Central memory CD4-positive, alpha-beta T cell (primary cell): ENCODE measurements around the gene MGRN1.
"Not testable (repeated sequence)": the region's sequence is repeated elsewhere in the genome, so short reads cannot be mapped to it uniquely, and the experiment has no call there.

Experiments used
- DNase-seq: peaks from one replicate; pipeline ENCODE4 v3.0.0; 2022

The MGRN1 gene

GRCh38 chr16:4701791-4702465 lies 77.3 kb downstream of the MGRN1 start:
- no peak for DNase-seq

DNA sequence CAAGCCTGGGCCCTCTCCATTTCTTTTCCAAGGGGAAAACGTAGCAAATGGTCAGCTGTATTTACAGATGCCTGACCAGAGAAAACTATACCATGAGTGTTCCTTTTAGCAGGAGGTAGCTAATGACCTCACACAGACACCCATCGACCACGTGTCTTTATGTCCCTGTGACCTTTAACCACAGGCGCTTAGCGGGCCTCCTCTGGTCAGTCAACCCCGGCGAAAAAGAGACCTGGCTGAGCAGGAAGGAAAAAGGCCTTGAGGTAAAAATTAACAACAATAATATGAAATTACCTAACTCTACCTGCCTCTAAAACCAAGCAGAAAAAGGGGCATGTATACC lies 77.8 kb downstream of the MGRN1 start:
- DNase-seq = no peak

DNA sequence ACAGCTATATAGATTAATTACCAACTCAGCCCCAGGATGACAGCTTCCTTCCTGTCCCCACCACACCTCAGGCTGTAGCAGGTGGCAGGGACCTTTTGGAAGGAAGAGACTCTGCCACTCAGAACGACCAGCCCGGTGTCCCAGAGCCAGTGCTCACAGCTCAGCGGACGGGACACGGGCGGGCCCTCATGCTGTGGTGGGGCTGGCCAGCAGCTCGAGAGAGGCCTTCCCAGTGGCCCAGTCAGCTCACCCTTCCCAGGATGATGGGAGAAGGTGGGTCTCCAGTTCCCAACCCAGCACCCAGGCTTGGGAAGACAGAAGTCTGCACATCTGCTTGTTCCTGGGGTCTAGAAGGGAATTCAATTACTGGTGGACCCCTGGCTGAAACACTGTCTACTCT lies 79.3 kb downstream of the MGRN1 start:
- DNase-seq = no peak

- no peak for DNase-seq
Measured at GRCh38 chr16:4704491-4704890, 79.9 kb downstream of the MGRN1 start.

DNA sequence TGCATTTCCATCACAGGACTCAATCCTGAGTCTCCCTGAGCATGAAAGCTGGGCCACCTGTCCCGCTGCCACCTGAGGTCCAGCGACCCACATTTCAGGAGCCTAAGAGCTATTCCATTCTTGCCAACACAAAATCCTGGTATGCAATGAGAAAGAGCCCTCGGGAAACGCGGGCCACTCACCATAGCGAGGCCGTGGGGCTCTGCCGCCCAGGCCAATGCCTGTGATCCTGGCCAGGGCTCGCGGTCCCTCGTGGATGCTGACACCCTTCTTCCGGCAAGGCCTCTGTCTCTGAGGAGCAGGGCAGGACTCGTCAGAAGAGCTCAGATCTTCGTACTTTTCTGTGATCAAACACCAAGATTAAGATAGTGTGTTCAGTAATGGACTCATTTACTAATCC lies 80.3 kb downstream of the MGRN1 start:
- no peak for DNase-seq

DNA sequence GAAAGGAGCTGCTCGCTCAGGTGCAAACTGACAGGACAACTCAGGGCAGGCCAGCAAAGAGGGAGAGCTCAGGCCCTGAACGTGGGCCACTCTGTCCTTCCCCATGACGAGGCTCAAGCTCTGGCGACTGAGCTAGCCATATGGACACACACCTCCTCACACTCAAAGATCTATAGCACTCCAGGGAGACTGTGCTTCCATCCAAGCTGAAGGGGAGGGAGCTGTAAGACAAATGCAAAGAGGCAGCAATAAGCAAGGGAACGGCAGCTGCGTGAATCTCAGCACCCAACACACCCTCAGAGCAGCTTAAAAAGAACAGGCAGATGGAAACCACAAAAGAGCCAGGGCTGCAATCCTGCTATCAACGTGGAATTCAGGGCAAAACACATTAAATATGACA lies 82.2 kb downstream of the MGRN1 start:
- DNase-seq = no peak

DNA sequence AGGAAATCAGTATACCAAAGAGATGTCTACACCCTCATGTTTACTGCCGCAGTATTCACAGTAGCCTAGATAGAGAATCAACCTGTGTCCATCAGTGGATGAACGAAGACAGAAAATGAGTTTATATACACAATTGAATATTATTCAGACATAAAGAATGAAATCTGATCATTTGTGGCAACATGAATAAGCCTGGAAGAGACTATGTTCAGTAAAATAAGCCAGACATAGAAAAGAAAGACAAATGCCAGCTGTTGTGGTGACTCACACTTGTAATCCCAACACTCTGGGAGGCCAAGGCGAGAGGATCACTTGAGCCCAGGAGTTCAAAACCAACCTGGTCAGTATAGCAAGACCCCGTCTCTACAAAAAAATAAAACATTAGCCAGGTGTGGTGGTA lies 84.9 kb downstream of the MGRN1 start:
- DNase-seq = no peak

DNA sequence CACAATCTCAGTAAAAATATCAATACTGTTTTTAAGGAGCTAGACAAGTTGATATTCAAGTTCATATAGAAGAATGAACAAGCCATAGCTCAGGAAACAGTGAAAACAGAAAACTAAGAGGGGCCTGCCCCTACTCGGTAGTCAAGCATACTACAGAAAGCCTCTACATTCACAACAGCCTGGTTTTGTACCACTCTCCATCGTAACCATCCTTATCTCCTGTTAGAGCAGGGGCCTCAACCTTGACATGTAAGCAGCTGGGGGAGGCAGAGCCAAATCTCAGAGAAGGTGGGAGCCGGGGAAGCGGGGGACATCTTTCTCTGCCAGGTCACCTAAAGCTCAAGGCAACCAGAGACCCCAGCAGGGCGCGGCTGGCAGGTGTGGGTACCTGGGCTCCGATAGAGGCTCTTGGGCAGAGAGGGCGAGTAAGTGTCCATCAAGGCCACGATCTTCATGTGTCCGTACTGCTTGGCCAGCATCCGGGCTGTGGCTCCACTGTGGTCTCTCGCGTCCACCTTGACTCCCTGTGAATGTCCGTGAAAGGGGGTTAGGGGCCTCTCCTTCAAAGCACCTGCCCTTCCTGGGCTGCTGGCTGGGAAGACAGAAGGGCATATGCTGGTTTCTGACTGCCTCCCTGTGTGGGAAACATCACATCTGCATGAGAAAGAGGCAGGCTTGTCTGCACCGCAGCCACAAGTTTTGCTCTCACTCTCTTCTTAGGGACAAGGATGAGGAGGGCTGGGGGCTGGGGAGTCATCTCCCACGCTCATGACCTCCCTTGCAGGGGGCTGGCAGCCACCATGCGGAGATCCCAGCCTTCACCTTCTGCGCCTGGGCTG lies 89.3 kb downstream of the MGRN1 start:
- DNase-seq = no peak

DNA sequence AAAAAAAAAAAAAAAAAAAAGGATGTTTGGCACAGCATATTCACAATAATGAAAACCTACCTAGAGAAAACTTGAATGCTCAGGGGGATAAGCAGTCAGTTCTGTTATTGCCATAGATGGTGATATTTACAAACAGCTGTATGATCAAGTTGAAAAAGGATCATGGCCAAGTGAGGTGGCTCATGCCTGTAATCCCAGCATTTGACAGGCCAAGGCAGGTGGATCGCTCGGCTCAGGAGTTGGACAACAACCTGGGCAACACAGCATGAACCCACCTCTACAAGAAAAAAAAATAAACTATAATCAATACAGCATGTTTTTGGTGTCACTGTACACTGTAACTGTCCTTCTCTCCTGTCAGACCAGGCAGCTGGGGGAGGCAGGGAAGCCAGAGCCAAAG lies 90.4 kb downstream of the MGRN1 start:
- no peak for DNase-seq

- no peak for DNase-seq
Measured at GRCh38 chr16:4718466-4718865, 93.8 kb downstream of the MGRN1 start.

- DNase-seq = no peak
Measured at GRCh38 chr16:4723071-4723767, 98.6 kb downstream of the MGRN1 start.

GRCh38 chr16:4724661-4725270 lies 100.1 kb downstream of the MGRN1 start:
- no peak for DNase-seq

GRCh38 chr16:4726616-4727015 lies 102.0 kb downstream of the MGRN1 start:
- DNase-seq = no peak

- no peak for DNase-seq
Measured at GRCh38 chr16:4728676-4729075, 104.0 kb downstream of the MGRN1 start.

GRCh38 chr16:4729876-4730275 lies 105.2 kb downstream of the MGRN1 start:
- no peak for DNase-seq

DNA sequence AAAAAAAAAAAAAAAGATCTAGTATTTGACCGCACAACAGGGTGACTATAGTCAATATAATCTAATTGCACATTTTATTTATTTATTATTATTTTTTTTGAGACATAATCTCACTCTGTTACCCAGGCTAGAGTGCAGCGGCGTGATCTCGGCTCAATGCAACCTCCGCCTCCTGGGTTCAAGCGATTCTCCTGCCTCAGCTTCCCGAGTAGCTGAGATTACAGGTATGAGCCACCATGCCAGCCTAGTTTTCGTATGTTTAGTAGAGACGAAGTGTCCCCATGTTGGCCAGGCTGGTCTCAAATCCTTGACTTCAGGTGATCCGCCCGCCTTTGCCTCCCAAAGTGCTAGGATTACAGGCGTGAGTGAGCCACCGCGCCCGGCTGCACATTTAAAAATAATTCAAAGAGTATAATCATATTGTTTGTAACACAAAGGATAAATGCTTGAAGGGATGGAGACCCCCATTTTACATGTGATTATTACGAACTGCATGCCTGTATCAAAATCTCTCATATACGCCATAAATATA lies 108.7 kb downstream of the MGRN1 start:
- DNase-seq = no peak

DNA sequence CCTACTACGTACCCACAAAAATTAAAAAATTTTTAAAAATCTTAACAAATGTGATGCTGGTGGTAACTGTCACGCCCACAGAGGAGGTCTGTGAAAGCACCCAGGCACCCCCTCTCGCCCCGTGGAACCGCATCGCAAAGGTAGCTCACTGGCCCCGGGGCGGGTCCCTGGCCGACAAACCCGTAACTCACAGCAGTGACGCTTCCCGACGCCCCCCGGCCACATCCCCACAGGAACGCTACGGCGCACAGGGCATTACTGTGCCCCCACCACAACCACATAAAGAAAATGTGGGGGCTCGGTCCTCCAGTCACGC lies 109.1 kb downstream of the MGRN1 start:
- DNase-seq = no peak

DNA sequence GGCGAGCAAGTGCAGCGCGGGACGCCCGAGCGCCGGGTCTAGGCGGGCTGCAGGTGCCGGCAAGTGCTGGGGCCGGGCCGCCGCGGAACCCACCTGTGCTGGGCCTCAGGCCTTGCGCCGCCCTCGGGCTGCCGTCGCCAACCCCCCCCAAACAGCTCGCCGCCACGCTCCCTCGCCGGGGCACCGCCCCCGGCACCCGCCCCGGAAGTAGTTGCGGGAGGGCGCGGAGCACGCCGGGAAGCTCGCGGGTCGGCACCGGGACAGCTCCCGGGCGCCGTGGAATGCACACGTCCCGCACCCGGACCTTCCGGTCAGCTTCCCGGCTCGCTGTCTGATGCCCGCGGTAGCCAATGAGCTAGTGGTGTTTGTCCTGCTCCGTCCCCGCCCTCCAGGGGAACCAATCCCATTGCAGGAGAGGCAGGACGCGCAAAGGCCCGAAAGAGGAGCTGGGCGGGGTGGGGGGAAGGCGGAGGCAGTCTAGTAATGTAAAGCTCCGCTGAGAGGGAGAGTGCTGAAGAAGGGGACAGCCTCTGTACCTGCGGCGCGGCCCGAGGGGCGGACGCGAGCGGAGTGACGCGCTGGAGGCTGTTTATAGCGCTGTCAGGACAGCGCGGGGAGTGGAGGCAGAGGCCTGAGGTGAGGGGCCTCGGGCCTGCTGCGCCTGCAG lies 109.6 kb downstream of the MGRN1 start, which contains the start of the genes ANKS3 and DNAAF8:
Gene ANKS3, minus strand, starts transcription at position 209 of the 667 bp plus-strand sequence. CDS start 4,122 bp downstream, outside the sequence.
Gene DNAAF8, plus strand, starts transcription at position 475 of the 667 bp plus-strand sequence. CDS start 1,978 bp downstream, outside the sequence.
- DNase-seq = peak; percentile 77

DNA sequence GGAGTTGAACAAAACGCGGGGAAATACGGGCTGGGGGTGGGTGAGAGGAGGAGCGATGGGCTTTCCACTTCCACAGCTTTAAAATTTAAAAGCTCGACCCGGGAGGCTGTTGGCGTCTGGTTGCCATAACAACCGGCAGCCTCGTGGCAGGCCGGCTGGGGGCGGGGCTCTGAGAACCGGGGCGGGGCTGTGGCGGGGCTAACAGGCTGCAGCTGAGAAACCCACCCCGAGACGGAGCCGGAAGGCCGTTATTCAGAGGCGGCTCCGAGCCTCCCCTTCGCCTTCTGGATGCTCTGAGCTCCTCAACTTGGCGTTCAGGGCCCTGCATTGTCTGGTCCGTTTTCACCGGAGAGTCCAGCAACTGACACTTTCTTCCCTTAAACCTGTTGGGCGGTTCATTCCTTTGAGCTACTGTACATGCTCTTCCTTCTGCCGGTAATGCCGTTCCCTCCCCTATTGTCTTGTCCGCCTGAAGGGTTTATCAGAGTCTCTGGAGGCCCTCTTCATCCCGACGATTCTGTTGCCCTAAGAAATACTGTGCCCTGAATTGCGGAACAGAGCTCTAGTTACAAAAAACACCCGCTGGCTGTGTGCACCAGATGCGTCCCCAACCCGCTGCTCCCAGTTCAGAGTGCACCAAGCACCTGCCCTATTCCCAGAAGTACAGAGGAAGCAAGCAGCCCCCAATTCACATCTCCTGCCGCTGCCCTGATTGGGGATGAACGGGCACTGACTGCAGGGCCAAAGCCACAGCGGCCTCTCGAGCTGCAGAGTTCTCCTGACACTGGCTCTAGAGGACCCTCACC lies 110.3 kb downstream of the MGRN1 start:
- peak; percentile 88 for DNase-seq

- DNase-seq = no peak
Measured at GRCh38 chr16:4736546-4736945, 111.9 kb downstream of the MGRN1 start.

- no peak for DNase-seq
Measured at GRCh38 chr16:4737545-4737944, 112.9 kb downstream of the MGRN1 start.

- DNase-seq = not testable (repeated sequence)
Measured at GRCh38 chr16:4738370-4738769, 113.7 kb downstream of the MGRN1 start.
